ENCODE results near the gene ITGA2B. TPM values are rescaled to one million over a fixed set of nuclear protein-coding genes. Genes with fewer than 3 reads are reported as not detected.
"Not testable (repeated sequence)": the region's sequence is repeated elsewhere in the genome, so short reads cannot be mapped to it uniquely, and the experiment has no call there.

ITGA2B gene
- total RNA-seq, 1 donor from 2014 or later = 0.78 TPM

- no peak for ATAC-seq
- peak; percentile 39 for DNase-seq (ENCODE audit: missing footprints)
- intact Hi-C loops (cut with DNase I) = no loop called here
Observed at GRCh38 chr17:44375196-44376017, 14.0 kb downstream of the ITGA2B start.

DNA sequence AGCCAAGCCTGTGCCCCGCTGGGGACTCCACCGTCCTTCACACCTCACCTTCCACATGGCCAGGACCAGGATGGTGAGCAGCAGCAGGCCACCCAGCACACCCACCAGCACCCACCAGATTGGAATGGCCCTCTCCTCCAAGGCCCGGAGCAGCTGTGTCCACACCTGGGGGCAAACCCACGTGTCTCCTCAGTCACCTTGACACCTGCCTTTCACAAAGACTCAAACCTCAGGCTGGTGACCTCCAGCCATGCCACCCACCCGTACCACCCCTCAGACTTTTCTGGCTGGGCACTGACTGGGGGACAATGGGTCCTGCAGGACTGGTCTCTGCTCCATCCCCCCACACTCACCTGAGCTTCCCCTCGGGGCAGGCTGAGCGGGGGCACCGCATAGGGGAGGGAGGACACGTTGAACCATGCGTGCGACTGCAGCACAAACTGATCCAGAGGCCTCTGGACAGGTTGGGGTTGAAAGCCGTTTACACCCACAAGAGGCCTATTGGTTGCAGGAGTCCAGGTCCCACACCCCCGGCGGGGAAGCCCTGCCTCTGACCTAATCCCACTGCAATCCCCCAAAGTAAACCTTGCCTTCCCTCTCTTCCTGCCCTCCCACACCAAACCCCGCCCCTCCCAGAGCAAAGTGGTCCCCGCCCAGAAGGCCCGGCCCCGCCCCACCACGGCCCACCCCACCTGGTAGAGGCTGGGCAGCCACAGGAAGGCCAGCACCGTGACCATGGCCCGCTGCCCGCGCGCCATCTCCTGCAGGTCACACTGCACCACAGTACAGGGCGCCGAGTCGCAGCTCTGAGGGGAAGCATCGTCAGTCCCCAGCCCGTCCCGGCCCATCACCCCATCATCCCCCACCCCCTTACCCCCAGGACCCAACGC, 14.9 kb downstream of the ITGA2B start:
- intact Hi-C loops (cut with DNase I) = no loop called here
- DNase-seq (ENCODE audit: missing footprints) = peak; percentile 69
- ATAC-seq = no peak

DNA sequence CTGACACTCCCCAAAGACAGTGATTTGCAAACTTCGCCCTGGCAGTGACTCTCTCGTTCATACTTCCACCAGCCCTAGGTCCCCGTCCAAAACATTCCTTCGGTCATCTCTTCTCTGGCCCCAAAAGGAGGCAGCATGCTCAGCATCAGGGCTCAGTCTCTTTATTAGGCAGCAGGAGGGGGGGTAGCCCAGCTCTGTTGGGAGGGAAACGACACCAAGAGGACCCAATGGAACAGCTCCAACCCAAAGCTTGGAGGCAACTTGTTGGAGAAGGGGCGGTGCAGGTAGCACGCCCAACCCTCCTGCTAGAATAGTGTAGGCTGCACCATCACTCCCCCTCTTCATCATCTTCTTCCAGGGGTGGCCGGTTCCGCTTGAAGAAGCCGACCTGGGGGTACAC, 17.4 kb downstream of the ITGA2B start:
- DNase-seq (ENCODE audit: missing footprints) (peak; percentile 41), ATAC-seq (no peak)
- intact Hi-C loops (cut with DNase I) = no loop called here

GRCh38 chr17:44369414-44370023, 19.9 kb downstream of the ITGA2B start:
- DNase-seq (ENCODE audit: missing footprints) = peak; percentile 4
- ATAC-seq; intact Hi-C loops (cut with DNase I): not testable (repeated sequence)

GRCh38 chr17:44368391-44369243, 20.8 kb downstream of the ITGA2B start:
- ATAC-seq; intact Hi-C loops (cut with DNase I): not testable (repeated sequence)
- peak; percentile 13 for DNase-seq (ENCODE audit: missing footprints)

DNA sequence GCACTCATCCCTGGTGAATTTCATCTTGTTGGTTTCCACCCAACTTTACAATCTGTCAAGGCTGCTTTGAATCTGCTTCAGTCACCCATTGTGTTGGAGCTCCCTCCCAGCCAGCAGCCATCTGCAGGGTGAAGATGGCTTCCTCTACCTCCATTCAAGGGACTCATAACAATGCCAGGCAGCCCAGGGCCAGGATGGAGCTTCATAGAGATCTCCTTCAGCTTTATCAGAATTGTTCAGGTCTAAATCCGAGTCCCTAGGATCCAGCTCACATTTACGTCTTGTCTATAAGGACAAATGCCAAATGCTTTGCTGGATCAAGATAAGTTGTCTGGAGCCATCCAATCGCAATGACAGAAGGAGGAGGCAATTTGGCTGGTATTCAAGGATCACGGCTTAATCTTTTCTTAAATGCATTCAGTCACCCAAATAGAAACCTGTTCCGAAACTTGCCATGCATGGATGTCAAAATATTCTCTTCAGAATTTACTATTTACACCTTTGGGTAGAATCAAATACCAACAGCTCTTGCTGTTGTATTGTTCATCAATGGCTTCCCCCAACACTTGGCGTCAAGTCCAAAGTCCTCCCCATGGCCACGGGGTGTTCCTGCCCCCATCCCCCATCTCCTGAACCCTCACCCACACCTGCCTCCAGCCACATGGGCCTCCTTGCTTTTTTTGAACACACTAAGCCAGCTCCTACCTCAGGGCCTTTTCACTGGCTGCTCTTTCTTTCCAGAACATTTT, 22.0 kb downstream of the ITGA2B start:
- intact Hi-C loops (cut with DNase I) = no loop called here
- DNase-seq (ENCODE audit: missing footprints) (no peak), ATAC-seq (no peak)

GRCh38 chr17:44365051-44365450, 24.4 kb downstream of the ITGA2B start:
- intact Hi-C loops (cut with DNase I); DNase-seq (ENCODE audit: missing footprints); ATAC-seq: not testable (repeated sequence)

DNA sequence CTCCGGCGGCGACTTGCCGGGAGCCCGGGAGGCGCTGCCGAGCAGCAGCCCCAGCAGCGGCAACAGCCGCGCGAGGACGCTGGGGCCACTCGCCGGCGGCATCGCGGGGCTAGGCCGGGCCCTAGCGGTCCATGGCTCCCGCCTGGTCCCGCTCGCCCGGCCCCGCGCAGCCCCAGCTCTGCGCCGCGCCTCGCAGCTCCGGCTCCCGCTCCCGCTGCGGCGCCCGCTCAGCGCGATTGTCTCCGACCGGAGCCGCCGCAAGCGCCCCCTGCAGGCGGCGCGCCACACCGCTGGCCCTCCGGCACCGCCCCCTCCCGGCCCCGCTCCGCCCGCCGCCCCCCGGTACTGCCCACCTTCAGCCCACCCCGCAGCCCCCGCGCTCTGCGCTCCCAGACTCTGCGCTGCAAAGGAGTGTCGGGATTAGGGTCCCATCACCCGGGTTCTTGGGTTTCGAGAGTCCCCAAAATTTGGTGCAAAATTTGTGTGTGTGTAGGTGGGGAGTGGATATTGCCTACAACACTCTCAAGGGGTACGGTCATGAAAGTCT, 25.8 kb downstream of the ITGA2B start, which contains the start of gene FAM171A2:
FAM171A2 (minus strand) TSS at position 241 of the 547 bp plus-strand sequence; CDS start at position 102, 139 bp downstream.
- peak; percentile 79 for DNase-seq (ENCODE audit: missing footprints)
- ATAC-seq = peak; percentile 81
- intact Hi-C loops (cut with DNase I) = no loop called here

- ATAC-seq (peak; percentile 10), DNase-seq (ENCODE audit: missing footprints) (peak; percentile 65)
- intact Hi-C loops (cut with DNase I) = no loop called here
Observed at GRCh38 chr17:44362949-44363612, 26.4 kb downstream of the ITGA2B start.

DNA sequence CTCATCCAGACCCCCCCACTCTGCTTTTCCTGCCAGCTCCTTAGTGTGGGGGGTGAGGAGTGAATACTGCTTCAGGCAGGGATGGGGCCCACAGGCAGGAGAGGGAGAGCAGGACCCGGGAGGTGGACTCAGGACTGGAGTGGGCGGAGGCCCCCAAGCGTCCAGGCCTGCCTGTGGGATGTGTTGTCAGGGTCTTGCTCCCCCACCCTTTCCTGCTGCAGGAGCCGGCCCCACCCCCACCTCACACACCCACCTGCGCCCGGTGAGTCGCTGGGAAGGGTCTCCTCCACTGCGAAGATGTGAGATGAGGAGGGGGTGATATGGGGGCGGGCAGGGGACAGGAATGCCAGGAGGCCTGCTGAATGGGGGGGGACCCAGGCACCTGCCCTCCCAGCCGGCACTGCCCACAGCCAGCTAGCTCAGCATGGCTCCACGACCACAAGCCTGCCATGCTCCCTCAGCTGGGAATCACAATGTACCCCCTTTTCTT, 26.9 kb downstream of the ITGA2B start:
- no peak for ATAC-seq
- intact Hi-C loops (cut with DNase I) = no loop called here
- DNase-seq (ENCODE audit: missing footprints) = peak; percentile 43

- intact Hi-C loops (cut with DNase I) = no loop called here
- ATAC-seq (no peak), DNase-seq (ENCODE audit: missing footprints) (peak; percentile 25)
Observed at GRCh38 chr17:44361292-44362260, 27.9 kb downstream of the ITGA2B start.

GRCh38 chr17:44360826-44361225, 28.6 kb downstream of the ITGA2B start:
- DNase-seq (ENCODE audit: missing footprints) (peak; percentile 37), ATAC-seq (no peak)
- intact Hi-C loops (cut with DNase I) = no loop called here

GRCh38 chr17:44360144-44360533, 29.3 kb downstream of the ITGA2B start:
- DNase-seq (ENCODE audit: missing footprints) (no peak), ATAC-seq (no peak)
- intact Hi-C loops (cut with DNase I) = no loop called here

GRCh38 chr17:44359458-44360143, 29.8 kb downstream of the ITGA2B start:
- intact Hi-C loops (cut with DNase I) = no loop called here
- DNase-seq (ENCODE audit: missing footprints) (peak; percentile 45), ATAC-seq (no peak)

DNA sequence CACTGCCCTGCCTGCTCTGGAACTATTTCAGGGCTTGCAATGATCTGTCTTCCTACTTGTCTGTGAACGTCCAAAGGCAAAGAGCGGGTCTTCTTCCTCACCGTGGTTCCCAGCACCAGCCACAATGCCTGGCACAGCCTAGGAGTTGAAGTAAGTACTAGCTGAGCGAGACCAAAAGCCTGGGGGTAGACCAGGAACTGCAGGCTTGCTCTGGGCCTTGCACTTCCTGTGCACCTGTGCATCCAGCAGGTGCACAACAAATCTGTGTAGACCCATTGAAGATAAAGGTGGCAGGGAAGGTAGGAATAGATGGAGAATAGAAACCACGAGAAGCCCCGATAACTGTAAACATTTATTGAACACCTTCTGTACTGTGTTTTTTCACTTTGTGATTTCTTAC, 30.4 kb downstream of the ITGA2B start:
- DNase-seq (ENCODE audit: missing footprints) (peak; percentile 4), ATAC-seq (no peak)
- intact Hi-C loops (cut with DNase I) = no loop called here

Measured in Right ventricle myocardium inferior (tissue), 1 donor.